ENCODE results near the gene GABRP.
"Not testable (repeated sequence)": the region's sequence is repeated elsewhere in the genome, so short reads cannot be mapped to it uniquely, and the experiment has no call there.

Gene GABRP

DNA sequence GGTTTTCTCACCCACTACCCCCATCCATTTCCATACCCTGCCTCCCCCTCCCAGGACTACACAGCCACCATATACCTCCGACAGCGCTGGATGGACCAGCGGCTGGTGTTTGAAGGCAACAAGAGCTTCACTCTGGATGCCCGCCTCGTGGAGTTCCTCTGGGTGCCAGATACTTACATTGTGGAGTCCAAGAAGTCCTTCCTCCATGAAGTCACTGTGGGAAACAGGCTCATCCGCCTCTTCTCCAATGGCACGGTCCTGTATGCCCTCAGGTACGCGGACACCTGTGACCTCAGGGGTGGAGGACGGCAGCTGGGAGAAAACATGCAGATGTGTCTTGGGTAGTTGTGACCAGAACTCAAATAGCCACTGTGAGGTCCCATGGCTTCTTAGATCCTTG, 11.6 kb downstream of the GABRP start:
- DNase-seq = no peak

DNA sequence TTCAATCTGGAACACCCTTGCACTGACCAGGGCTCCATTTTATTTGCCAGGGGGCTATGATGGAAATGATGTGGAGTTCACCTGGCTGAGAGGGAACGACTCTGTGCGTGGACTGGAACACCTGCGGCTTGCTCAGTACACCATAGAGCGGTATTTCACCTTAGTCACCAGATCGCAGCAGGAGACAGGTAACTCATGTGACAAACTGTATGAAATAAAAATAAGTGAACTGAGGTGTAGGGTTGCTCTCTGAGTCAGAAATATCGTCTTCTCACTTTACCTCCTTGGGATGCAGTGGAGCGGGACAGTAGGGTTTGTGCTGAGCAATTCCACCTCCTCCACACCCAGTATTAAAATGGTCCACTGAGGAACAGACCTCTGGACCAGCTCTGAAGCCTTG, 22.1 kb downstream of the GABRP start:
- DNase-seq = no peak

DNA sequence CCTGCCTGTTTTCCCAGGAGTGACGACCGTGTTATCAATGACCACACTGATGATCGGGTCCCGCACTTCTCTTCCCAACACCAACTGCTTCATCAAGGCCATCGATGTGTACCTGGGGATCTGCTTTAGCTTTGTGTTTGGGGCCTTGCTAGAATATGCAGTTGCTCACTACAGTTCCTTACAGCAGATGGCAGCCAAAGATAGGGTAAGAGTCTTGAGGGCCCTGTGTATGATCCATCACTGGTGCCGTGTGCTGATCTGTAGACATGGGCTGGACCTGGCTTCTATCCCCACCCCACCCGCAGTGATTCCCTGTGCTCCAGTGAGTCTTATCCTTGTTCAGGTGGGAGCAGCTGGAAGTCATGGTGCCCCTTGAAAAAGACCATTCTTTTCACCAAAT, 26.0 kb downstream of the GABRP start:
- peak; percentile 44 for DNase-seq

DNA sequence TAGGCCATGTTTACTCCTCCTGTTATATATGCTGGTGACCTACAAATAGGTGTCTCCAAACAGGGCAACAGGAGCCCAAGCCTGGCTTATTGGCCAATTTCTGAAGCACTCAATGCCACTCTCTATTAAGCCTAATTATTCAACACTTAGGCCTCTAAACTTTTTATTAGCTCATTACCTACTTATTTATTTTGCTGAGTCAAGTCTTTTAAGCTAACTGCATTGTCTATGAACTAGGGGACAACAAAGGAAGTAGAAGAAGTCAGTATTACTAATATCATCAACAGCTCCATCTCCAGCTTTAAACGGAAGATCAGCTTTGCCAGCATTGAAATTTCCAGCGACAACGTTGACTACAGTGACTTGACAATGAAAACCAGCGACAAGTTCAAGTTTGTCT, 28.2 kb downstream of the GABRP start:
- DNase-seq = no peak

DNA sequence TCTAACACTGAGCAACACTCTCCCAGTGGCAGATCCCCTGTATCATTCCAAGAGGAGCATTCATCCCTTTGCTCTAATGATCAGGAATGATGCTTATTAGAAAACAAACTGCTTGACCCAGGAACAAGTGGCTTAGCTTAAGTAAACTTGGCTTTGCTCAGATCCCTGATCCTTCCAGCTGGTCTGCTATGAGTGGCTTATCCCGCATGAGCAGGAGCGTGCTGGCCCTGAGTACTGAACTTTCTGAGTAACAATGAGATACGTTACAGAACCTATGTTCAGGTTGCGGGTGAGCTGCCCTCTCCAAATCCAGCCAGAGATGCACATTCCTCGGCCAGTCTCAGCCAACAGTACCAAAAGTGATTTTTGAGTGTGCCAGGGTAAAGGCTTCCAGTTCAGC, 29.7 kb downstream of the GABRP start:
- DNase-seq = no peak

DNA sequence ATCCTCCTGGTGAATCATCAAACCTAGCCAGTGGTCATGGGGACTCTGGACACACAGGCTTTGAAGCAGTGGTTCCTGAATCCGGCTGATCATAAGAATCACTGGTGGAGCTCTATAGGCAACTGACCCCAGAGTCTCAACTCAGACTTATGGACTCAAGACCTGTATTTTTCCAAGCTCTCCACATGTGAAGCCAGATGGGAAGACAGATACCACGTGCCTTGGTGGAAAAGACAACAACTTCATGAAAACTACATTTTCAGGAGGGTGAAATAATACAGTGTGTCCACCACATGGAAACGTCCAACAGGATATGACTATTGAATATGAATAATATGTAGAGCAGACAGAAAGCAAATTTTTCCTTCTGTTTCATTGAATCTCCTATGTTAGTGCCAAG, 33.7 kb downstream of the GABRP start:
- peak; percentile 4 for DNase-seq

DNA sequence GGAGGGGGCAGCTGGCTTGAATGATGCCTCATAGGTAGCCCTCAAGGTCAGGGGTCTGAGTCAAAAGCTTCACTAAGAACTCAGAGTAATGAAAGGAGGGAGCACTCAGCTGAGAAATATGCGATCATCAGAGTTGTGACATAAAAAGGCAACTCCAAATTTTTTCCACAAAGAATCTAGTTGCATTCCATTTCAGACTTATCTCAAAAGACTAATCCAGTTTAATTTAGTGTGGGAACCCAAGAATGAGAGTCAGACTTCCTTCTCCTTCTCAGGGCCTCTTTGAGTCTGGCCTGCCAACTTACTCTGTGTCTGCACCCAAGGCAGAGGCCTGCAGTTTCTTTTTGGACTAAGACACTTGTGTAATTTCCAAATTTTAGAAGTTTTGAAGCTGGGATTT, 34.7 kb downstream of the GABRP start:
- peak; percentile 69 for DNase-seq

DNA sequence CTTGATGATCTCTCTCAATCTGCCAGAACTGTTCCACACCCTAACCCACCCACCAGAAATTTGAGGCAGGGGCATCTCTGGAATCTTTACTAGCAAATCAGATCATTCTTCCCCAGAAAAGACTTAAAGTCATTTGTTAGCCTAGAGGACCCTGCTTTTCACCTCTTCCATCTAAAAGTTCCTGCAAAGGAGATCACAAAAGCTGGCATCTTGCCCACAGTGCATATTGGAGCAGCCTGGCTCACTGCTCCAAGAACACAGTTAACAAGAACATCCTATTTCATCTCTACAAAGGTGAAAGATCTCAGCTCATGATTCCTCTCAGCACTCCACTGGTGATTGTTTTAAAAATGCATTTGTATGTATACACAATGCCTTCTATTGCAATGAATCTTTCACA, 36.3 kb downstream of the GABRP start:
- DNase-seq = no peak

DNA sequence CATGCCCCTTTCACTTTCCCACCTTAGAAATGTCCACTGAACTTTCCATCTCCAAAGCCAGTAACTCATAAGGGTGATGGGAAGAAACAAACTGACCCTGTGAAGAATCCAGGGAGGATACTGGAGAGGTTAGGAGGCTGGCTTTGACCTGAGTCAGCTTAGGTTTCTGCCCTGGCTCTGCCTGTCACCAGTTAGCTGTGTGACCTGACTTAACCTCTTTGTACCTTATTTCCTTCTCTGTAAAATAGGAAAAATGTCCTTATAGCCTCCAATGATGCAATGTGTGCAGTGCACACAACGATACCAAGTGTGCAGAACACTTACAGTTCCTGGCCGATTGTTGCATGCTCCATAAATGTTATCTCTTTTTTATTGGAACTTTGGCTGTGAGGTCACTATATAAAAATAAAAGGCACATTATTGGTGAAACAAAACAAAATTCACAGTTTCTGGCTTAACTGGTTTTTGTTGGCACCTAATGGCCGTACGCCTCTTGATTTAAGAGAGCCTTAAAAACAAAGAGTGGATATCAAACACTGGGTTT, 37.8 kb downstream of the GABRP start:
- DNase-seq = no peak

DNA sequence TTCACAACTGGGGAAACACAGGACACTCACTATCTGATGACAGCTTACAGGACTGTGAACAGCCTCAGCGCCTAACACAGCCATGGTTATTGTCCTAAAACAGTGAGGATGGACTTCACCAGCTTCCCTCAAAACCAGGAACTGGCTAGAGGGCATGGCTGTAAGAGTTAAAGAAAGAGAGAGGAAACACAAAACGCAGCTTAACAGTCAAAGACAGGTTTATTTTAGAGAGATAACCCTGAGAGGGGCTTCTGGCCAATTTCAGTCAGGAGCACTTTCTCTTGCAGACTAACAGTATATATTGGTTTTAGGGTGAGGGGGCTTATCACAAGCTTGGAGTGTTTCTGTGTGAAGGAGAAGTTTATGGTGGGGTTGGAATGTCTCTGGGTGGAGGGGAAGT, 42.6 kb downstream of the GABRP start:
- DNase-seq = no peak

DNA sequence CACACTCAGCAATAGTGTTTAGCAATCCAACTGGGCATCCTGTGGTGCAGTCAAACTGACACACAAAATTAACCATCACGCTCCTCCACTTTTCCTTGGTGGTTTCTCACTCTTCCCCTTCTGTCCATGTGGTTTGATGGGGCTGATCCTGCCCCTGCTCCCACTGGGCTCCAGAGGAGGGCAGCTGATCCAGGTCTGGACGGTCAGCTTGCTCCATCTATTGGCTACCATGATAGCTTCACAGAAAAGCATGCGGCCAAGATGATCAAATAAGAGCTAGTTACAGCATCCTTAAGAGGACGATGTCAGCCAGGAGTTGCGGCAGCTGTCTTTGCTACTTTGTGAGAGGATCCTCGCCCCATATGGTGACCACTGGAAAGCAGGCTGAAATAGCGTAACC, 48.7 kb downstream of the GABRP start:
- no peak for DNase-seq

DNA sequence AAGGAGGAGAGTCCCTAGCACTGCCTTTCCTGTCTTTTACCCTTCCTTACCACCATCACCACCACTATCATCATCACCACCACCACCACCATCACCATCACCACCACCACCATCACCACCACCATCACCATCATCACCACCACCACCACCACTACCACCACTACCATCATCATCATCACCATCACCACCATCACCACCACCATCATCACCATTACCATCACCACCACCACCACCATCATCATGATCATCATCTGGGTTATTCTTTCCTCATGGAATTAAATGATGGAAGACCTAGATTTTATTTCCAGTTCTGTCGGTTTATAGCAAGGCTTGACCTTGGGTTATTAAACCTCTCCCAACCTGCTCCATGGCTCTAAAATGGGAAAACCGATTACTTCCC, 50.5 kb downstream of the GABRP start:
- not testable (repeated sequence) for DNase-seq

DNA sequence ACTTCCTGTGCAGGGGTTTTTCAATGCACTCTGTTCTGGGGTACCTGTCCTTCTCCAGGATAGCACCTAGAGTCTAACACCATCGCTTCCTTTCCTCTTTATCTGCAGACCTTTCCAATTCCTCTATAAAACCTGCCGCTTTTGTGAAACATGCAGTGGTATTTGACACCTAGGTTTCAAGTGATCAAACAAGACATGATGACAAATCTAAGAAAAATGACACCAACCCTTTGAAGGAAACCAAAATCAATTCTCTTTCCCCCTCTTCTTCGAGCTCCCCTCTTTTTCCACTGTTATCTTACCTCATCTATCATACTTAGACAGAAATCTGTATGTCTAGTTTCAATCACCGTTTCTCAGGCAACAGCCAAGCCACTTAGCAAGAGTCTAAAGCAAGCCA, 52.7 kb downstream of the GABRP start:
- DNase-seq = no peak

DNA sequence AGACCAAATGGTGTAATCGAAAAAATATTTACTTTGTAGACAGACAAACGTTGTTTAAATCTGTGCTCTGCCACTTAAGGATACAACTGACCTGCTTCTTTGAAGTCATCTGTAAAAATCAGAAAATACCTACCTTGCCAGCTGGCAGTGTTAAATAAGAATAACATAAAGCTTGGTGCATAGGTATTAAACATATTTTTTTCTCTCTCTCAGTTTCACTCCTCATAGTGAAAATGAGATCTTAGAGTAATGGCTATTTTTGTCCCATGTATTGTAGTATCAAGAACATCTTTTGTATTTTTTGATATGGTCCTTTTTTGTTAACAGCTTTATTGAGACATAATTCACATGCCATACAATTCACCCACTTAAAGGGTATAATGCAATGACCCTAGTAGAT, 60.3 kb downstream of the GABRP start:
- no peak for DNase-seq

DNA sequence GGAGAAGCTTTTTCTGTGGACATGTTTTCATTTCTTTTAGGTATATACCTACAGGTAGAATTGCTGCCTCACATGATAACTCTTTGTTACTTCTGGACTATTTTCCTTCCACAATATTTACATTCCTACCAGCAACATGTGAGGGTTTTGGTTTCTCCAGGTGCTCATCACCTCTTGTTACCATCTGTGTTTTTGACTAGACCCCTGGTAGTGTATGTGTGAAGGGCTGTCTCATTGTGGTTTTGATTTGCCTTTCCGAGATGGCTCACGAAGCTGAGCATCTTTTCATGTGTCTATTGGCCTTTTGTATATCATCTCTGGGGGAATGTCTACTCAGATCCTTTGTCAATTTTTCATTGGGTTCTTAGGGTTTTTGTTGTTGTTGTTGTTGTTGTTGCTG, 61.1 kb downstream of the GABRP start:
- no peak for DNase-seq

DNA sequence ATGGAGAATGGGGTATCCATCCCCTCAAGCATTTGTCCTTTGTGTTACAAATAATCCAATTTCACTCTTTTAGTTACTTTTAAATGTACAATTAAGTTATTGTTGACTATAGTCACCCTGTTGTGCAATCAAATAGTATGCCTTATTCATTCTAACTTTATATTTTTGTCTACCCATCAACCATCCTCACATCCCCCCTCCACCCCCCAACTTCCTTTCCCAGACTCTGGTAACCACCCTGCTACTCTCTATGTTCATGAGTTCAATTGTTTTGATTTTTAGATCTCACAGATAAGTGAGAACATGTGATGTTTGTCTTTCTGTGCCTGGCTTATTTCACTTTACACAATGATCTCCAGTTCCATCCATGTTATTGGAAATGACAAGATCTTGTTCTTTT, 62.9 kb downstream of the GABRP start:
- peak; percentile 58 for DNase-seq

DNA sequence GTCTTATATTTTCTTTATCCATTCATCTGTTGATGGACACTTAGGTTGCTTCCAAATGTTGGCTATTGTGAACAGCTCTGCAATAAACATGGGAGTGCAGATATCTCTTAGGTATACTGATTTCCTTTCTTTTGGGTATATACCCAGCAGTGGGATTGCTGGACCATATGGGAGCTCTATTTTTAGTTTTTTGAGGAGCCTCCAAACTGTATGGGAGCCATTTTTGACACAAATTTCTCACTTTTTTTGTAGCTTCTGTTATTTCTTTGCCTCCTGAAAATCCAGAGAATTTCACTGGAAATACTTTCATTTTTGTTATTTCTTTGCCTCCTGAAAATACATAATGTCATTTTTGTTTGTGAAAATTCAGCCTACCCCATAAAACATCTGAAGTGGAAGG, 63.3 kb downstream of the GABRP start:
- DNase-seq = no peak

DNA sequence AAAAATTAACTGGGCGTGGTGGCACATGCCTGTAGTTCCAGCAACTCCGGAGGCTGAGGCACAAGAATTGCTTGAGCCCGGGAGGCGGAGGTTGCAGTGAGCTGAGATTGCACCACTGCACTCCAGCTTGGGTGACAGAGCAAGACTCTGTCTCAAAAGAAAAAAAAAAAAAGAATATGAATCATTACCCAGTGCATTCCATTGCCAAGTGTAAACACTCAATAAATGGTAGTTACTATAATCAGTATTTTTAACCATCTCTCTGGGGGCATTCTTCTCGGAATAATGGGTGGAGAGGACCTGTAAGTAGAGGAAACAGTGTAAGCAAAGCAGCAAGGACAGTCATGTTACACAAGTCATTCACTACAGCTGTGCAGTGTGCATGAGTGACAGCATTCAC, 64.5 kb downstream of the GABRP start:
- DNase-seq = peak; percentile 71

DNA sequence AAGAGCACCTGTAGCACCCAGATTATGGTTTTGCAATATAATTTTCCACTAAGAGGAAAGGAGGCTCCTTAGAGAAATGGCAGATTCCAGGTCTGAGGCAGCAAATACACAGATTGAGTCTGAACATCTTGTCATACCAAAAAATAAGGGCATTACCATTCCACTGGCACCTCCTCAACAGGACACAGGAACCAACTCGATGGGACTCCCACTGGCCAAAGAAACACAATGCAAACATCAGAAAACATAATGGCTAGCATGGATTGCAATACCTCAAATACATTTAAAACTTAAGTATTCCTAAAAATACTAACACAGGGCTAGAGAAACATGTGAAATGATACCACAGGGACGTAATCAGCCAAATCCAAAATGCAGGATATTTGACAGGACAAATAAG, 65.8 kb downstream of the GABRP start:
- DNase-seq = no peak

DNA sequence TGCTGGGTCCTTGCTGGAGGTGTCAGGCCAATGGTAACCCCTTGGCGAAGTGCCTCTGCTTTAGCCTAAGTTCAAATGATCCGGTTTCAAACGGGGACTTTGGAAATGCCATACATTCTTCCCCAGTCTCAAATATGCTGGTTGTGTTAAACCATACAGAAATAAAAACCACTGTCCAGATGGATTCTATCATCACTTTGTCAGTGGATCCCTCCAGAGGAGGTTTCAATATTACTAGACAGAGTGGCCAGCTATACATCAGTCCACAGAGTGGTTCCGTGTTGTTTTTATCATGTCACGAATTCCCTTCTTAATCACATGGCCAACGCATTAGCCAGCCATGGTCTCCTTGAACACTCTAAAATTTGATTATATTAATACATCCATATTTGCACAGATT, 71.0 kb downstream of the GABRP start:
- peak; percentile 51 for DNase-seq

DNA sequence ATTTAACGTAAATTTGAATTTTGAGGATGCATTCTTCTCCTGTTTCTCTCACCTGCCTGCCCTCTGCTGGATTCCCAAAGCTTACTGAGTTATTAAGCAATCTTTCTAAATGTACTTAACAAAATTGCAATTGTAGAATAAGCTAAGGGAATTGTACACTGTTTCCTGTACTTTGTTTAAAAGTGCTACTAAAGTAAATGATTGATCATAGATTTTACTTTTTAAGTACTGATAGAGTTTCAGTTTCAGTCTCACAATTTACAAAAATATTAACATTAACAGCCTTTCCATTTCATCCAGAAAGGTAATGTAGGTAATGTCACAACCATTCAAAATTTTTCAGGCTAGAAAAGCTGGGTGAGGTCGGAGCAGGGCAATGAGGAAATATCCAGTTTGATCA, 73.5 kb downstream of the GABRP start:
- no peak for DNase-seq

DNA sequence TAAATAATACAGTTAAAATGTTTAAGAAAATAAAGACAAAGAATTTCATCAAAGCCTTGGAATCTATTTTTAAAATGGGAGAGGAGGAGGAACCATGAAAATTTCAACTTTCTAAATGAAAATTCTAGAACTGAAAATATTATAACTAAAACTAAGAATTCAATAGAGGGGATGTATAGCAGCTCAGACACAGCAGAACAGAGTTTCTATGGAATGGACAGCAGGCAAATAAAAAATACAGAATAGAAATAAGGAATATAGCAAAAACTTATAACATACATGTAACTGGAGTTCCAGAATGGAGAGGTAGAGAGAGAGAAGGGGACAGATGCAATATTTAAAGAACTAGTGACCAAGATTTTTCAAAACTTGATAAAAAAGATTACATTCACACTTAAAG, 76.9 kb downstream of the GABRP start:
- DNase-seq = no peak

DNA sequence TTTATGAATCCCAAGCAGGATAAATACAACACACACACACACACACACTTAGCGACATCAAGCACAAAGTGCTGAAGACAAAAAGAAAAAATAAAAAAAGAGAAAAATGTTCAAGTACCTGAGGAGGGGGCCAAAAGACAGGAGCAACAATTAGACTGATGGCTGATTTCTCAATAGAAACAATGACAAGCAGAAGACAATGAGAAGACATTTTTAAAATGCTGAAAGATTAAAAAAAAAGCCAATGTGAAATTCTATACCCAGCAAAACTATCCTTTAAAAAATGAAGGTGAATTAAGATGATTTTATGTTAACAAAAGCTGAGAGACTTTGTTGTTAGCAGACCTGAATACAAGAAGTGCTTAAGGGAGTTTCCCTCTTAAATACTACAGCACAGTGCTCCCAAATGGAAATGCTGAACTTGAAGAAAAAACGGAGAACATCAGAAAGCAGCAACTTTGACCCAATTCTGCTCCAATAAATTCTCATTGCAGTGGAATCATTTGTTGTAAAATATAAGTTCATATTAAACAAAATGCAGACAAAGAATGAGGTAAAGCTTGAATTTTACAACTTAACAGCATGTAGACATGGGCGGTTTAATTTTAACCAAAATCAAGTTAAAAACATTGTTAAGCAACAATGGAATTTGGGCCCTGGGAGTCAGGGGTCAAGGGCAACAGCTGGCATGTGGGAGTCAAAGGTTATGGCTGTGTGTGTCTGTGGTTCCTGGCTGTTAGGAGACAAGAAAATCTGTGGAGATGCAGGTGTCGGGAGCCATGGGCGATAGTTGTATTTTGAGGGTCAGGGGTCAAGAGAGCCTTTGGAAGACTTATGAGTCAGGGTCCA, 77.5 kb downstream of the GABRP start:
- no peak for DNase-seq

DNA sequence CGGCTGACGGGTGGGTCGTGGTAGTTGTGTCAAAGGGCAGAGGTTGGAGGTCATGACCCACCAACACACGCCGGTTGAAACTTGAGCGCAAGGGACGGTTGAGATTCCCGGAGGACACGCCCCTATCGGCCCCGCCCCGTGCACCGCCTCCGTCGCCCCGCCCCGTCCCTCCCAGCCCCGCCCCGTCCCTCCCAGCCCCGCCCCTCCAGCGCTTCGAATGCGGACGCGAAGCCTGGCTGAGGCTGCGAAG, 78.1 kb downstream of the GABRP start:
- no peak for DNase-seq
